ACC112 (cell line): ENCODE results near the gene SEC11C.

Experiments used
- H2AFZ ChIP-seq: fragments of 200-600 bp; sonication (generic); one replicate; pipeline ENCODE4 v1.6.0; 2017; ENCODE audit warnings: antibody characterized with exemption, low read length; ENCODE audit not compliant: unreplicated experiment
- H3K27ac ChIP-seq: fragments of 200-600 bp; sonication (generic); 2 replicates; pipeline ENCODE4 v1.5.1; 2014; ENCODE audit warnings: low read depth, mild to moderate bottlenecking, antibody characterized with exemption, low read length, moderate library complexity
- H3K27me3 ChIP-seq: fragments of 200-600 bp; sonication (generic); 2 replicates; pipeline ENCODE4 v1.6.1; 2014; ENCODE audit warnings: mild to moderate bottlenecking, antibody characterized with exemption, low read length, moderate library complexity, mixed read lengths; ENCODE audit not compliant: insufficient read depth
- H3K36me3 ChIP-seq: fragments of 200-600 bp; sonication (generic); 2 replicates; pipeline ENCODE4 v1.6.1; 2016; ENCODE audit warnings: mild to moderate bottlenecking, antibody characterized with exemption, low read length, moderate library complexity, mixed read lengths; ENCODE audit not compliant: insufficient read depth
- H3K4me1 ChIP-seq: fragments of 200-600 bp; sonication (generic); one replicate; pipeline ENCODE4 v1.6.1; 2016; ENCODE audit warnings: low read length, mixed read lengths; ENCODE audit not compliant: insufficient read depth, unreplicated experiment, control insufficient read depth
- H3K4me3 ChIP-seq: fragments of 200-600 bp; sonication (generic); 2 replicates; pipeline ENCODE4 v1.5.1; 2014; ENCODE audit warnings: mild to moderate bottlenecking, low read depth, low read length
- H3K79me2 ChIP-seq: fragments of 200-600 bp; sonication (generic); one replicate; pipeline ENCODE4 v1.6.0; 2016; ENCODE audit warnings: low read length; ENCODE audit not compliant: control insufficient read depth, unreplicated experiment, insufficient read depth

The SEC11C gene

GRCh38 chr18:59145055-59145454 lies 5.4 kb downstream of the SEC11C start:
- H3K27ac ChIP-seq, result no peak overlapping the region
- H2AFZ ChIP-seq, result no peak overlapping the region
- no peak overlapping the region for H3K4me3 ChIP-seq
- H3K27me3 ChIP-seq, result peaks cover 11% of the 10 kb centered on the region; the same call in 1 of the 2 replicates
- H3K36me3 ChIP-seq, result no peaks in the 10 kb centered on the region
- peaks cover 12% of the 10 kb centered on the region for H3K4me1 ChIP-seq
- H3K79me2 ChIP-seq, result no peaks in the 10 kb centered on the region

GRCh38 chr18:59148192-59148591 lies 8.5 kb downstream of the SEC11C start:
- H3K79me2 ChIP-seq, result no peaks in the 10 kb centered on the region
- no peak overlapping the region for H3K4me3 ChIP-seq
- no peak overlapping the region for H2AFZ ChIP-seq
- H3K27ac ChIP-seq, result no peak overlapping the region
- H3K4me1 ChIP-seq, result peaks cover 5% of the 10 kb centered on the region
- H3K27me3 ChIP-seq, result no peaks in the 10 kb centered on the region
- no peaks in the 10 kb centered on the region for H3K36me3 ChIP-seq

- H3K36me3 ChIP-seq, result no peaks in the 10 kb centered on the region
- no peak overlapping the region for H2AFZ ChIP-seq
- no peaks in the 10 kb centered on the region for H3K79me2 ChIP-seq
- no peaks in the 10 kb centered on the region for H3K4me1 ChIP-seq
- H3K27ac ChIP-seq, result no peak overlapping the region
- H3K4me3 ChIP-seq, result no peak overlapping the region
- H3K27me3 ChIP-seq, result no peaks in the 10 kb centered on the region
Measured at GRCh38 chr18:59149007-59149406, 9.3 kb downstream of the SEC11C start.

- Histone ChIP-seq H3K79me2 (no peaks in the 10 kb centered on the region), H3K36me3 (no peaks in the 10 kb centered on the region), H3K27ac (no peak overlapping the region), H3K27me3 (no peaks in the 10 kb centered on the region), H3K4me1 (no peaks in the 10 kb centered on the region), H3K4me3 (no peak overlapping the region), H2AFZ (no peak overlapping the region)
Measured at GRCh38 chr18:59149416-59149815, 9.7 kb downstream of the SEC11C start.

GRCh38 chr18:59150236-59150635 lies 10.6 kb downstream of the SEC11C start:
- H3K4me1 ChIP-seq, result no peaks in the 10 kb centered on the region
- no peak overlapping the region for H2AFZ ChIP-seq
- no peak overlapping the region for H3K27ac ChIP-seq
- H3K4me3 ChIP-seq, result no peak overlapping the region
- no peaks in the 10 kb centered on the region for H3K36me3 ChIP-seq
- H3K27me3 ChIP-seq, result no peaks in the 10 kb centered on the region
- H3K79me2 ChIP-seq, result no peaks in the 10 kb centered on the region

- Histone ChIP-seq H3K36me3 (no peaks in the 10 kb centered on the region), H3K27ac (no peak overlapping the region), H3K79me2 (no peaks in the 10 kb centered on the region), H3K4me3 (no peak overlapping the region), H2AFZ (no peak overlapping the region), H3K27me3 (no peaks in the 10 kb centered on the region), H3K4me1 (no peaks in the 10 kb centered on the region)
Measured at GRCh38 chr18:59155153-59155552, 15.5 kb downstream of the SEC11C start.

- Histone ChIP-seq H3K4me1 (no peaks in the 10 kb centered on the region), H2AFZ (no peak overlapping the region), H3K4me3 (no peak overlapping the region), H3K27me3 (no peaks in the 10 kb centered on the region), H3K79me2 (no peaks in the 10 kb centered on the region), H3K36me3 (no peaks in the 10 kb centered on the region), H3K27ac (no peak overlapping the region)
Measured at GRCh38 chr18:59156316-59156715, 16.6 kb downstream of the SEC11C start.

GRCh38 chr18:59159265-59159664 lies 19.6 kb downstream of the SEC11C start:
- H3K4me1 ChIP-seq, result no peaks in the 10 kb centered on the region
- H3K27ac ChIP-seq, result no peak overlapping the region

GRCh38 chr18:59159986-59160385 lies 20.3 kb downstream of the SEC11C start:
- H3K79me2 ChIP-seq, result no peaks in the 10 kb centered on the region

More at GRCh38 chr18:59159265-59159664, 19.6 kb downstream of the SEC11C start:
- no peak overlapping the region for H2AFZ ChIP-seq
- no peaks in the 10 kb centered on the region for H3K79me2 ChIP-seq
- H3K27me3 ChIP-seq, result peaks cover 13% of the 10 kb centered on the region
- no peaks in the 10 kb centered on the region for H3K36me3 ChIP-seq
- no peak overlapping the region for H3K4me3 ChIP-seq

GRCh38 chr18:59172664-59173249 lies 33.1 kb downstream of the SEC11C start:
- Histone ChIP-seq H3K79me2 (no peaks in the 10 kb centered on the region), H3K27me3 (peaks cover 25% of the 10 kb centered on the region), H3K27ac (no peak overlapping the region), H3K4me1 (no peaks in the 10 kb centered on the region), H2AFZ (no peak overlapping the region), H3K36me3 (no peaks in the 10 kb centered on the region), H3K4me3 (no peak overlapping the region)

More at GRCh38 chr18:59159986-59160385, 20.3 kb downstream of the SEC11C start:
- H3K27me3 ChIP-seq, result peaks cover 20% of the 10 kb centered on the region
- H3K27ac ChIP-seq, result no peak overlapping the region
- no peaks in the 10 kb centered on the region for H3K36me3 ChIP-seq
- no peaks in the 10 kb centered on the region for H3K4me1 ChIP-seq
- no peak overlapping the region for H2AFZ ChIP-seq
- no peak overlapping the region for H3K4me3 ChIP-seq

- H3K79me2 ChIP-seq, result no peaks in the 10 kb centered on the region
- no peak overlapping the region for H3K27ac ChIP-seq
- no peaks in the 10 kb centered on the region for H3K27me3 ChIP-seq
- no peak overlapping the region for H2AFZ ChIP-seq
- no peak overlapping the region for H3K4me3 ChIP-seq
- peaks cover 7% of the 10 kb centered on the region for H3K4me1 ChIP-seq
- no peaks in the 10 kb centered on the region for H3K36me3 ChIP-seq
Measured at GRCh38 chr18:59177485-59177884, 37.8 kb downstream of the SEC11C start.
